Midbrain (tissue), 1 donor: ENCODE data around the gene SAP30L.

Source experiments
- DNase-seq: peaks from one replicate; lab custom pipeline; 2025; lab: John Stamatoyannopoulos, UW

The SAP30L gene

GRCh38 chr5:154445422-154446194 is at the start of gene SAP30L:
SAP30L (plus strand) TSS chr5:154445997; CDS start chr5:154446605, 608 bp downstream.
- peak; percentile 96 for DNase-seq

- DNase-seq, result no peak
Measured at GRCh38 chr5:154396128-154396527, 49.7 kb upstream of the SAP30L start.

- no peak for DNase-seq
Measured at GRCh38 chr5:154397652-154398406, 48.0 kb upstream of the SAP30L start.

- DNase-seq, result no peak
Measured at GRCh38 chr5:154400678-154401077, 45.1 kb upstream of the SAP30L start.

GRCh38 chr5:154401355-154401754 is 44.4 kb upstream of the SAP30L start:
- no peak for DNase-seq

GRCh38 chr5:154401931-154402330 is 43.9 kb upstream of the SAP30L start:
- no peak for DNase-seq

GRCh38 chr5:154402611-154403010 is 43.2 kb upstream of the SAP30L start:
- no peak for DNase-seq

- DNase-seq, result no peak
Measured at GRCh38 chr5:154403234-154403633, 42.6 kb upstream of the SAP30L start.

- no peak for DNase-seq
Measured at GRCh38 chr5:154403776-154404387, 41.9 kb upstream of the SAP30L start.

- peak; percentile 80 for DNase-seq
Measured at GRCh38 chr5:154405078-154405792, 40.6 kb upstream of the SAP30L start.

- DNase-seq, result no peak
Measured at GRCh38 chr5:154406231-154406630, 39.6 kb upstream of the SAP30L start.

- no peak for DNase-seq
Measured at GRCh38 chr5:154406826-154407225, 39.0 kb upstream of the SAP30L start.

- DNase-seq, result no peak
Measured at GRCh38 chr5:154408811-154409210, 37.0 kb upstream of the SAP30L start.

GRCh38 chr5:154409230-154409840 is 36.5 kb upstream of the SAP30L start:
- DNase-seq, result no peak

GRCh38 chr5:154410008-154410407 is 35.8 kb upstream of the SAP30L start:
- DNase-seq, result no peak

GRCh38 chr5:154410786-154411185 is 35.0 kb upstream of the SAP30L start:
- no peak for DNase-seq

GRCh38 chr5:154411338-154411737 is 34.5 kb upstream of the SAP30L start:
- DNase-seq, result no peak

- no peak for DNase-seq
Measured at GRCh38 chr5:154412316-154412715, 33.5 kb upstream of the SAP30L start.

GRCh38 chr5:154412925-154413324 is 32.9 kb upstream of the SAP30L start:
- DNase-seq, result no peak

- DNase-seq, result no peak
Measured at GRCh38 chr5:154415114-154415513, 30.7 kb upstream of the SAP30L start.

GRCh38 chr5:154418344-154418820 is 27.4 kb upstream of the SAP30L start:
- no peak for DNase-seq

GRCh38 chr5:154419236-154419635 is 26.6 kb upstream of the SAP30L start:
- no peak for DNase-seq
